HepG2 (cell line): Measurements from ENCODE around the gene SNRNP27. TPM values are rescaled to one million over a fixed set of nuclear protein-coding genes. Genes with fewer than 3 reads are reported as not detected.

Experiments used
- ARNT ChIP-seq: fragments of 450-650 bp; IDR thresholded peaks from 2 replicates; pipeline ENCODE4 v1.6.1; 2017
- CHD4 ChIP-seq: fragments of 200-600 bp; sonication (generic); IDR thresholded peaks from 2 replicates; pipeline ENCODE4 v1.7.0; 2017; ENCODE audit warnings: mild to moderate bottlenecking, low read length, borderline replicate concordance
- DMTF1 ChIP-seq: sonication (generic); formaldehyde crosslinking; IDR thresholded peaks from 2 replicates; pipeline ENCODE4 v1.4.0; 2020; ENCODE audit warnings: mild to moderate bottlenecking, missing genetic modification reagents
- E2F2 ChIP-seq: sonication (generic); formaldehyde crosslinking; IDR thresholded peaks from 2 replicates; pipeline ENCODE4 v1.4.0; 2020; ENCODE audit warnings: missing genetic modification reagents, borderline replicate concordance
- FOSL2 ChIP-seq: sonication (generic); formaldehyde crosslinking; IDR thresholded peaks from 2 replicates; pipeline ENCODE4 v1.4.0; 2020; ENCODE audit warnings: missing genetic modification reagents
- FOXA1 ChIP-seq, 2 experiments: fragments of 450-650 bp in 1 of 2; sonication (generic) in 1 of 2; formaldehyde crosslinking in 1 of 2; IDR thresholded peaks; 2 replicates each; pipeline versions ENCODE4 v1.4.0 to v1.6.1; 2016 to 2020; ENCODE audit warnings: missing genetic modification reagents in 1 of 2
- JUND ChIP-seq: sonication (generic); formaldehyde crosslinking; IDR thresholded peaks from 2 replicates; pipeline ENCODE4 v1.8.0; 2022; ENCODE audit warnings: mild to moderate bottlenecking, missing genetic modification reagents
- MTF2 ChIP-seq: sonication (generic); formaldehyde crosslinking; IDR thresholded peaks from 2 replicates; pipeline ENCODE4 v1.5.0; 2020; ENCODE audit warnings: missing genetic modification reagents, borderline replicate concordance
- RORA ChIP-seq: sonication (generic); formaldehyde crosslinking; IDR thresholded peaks from 2 replicates; pipeline ENCODE4 v1.5.0; 2020; ENCODE audit warnings: mild to moderate bottlenecking, missing genetic modification reagents, moderate library complexity
- SIX4 ChIP-seq: sonication (generic); formaldehyde crosslinking; IDR thresholded peaks from 2 replicates; pipeline ENCODE4 v1.4.0; 2020; ENCODE audit warnings: missing genetic modification reagents
- ZNF558 ChIP-seq: sonication (generic); formaldehyde crosslinking; IDR thresholded peaks from 2 replicates; pipeline ENCODE4 v1.9.0; 2022; ENCODE audit warnings: mild to moderate bottlenecking, missing genetic modification reagents, borderline replicate concordance
- ZNF572 ChIP-seq: sonication (generic); formaldehyde crosslinking; IDR thresholded peaks from 2 replicates; pipeline ENCODE4 v1.5.1; 2020; ENCODE audit warnings: mild to moderate bottlenecking, missing genetic modification reagents
- ZNF607 ChIP-seq: sonication (generic); formaldehyde crosslinking; IDR thresholded peaks from 2 replicates; pipeline ENCODE4 v1.5.1; 2020; ENCODE audit warnings: missing genetic modification reagents, mild to moderate bottlenecking, borderline replicate concordance
- ZNF616 ChIP-seq: sonication (generic); formaldehyde crosslinking; IDR thresholded peaks from 2 replicates; pipeline ENCODE4 v1.5.0; 2020; ENCODE audit warnings: low read depth, mild to moderate bottlenecking, missing genetic modification reagents
- ZNF644 ChIP-seq: IDR thresholded peaks from 2 replicates; pipeline ENCODE4 v1.6.1; 2016; ENCODE audit warnings: low read depth
- ZNF670 ChIP-seq: sonication (generic); formaldehyde crosslinking; IDR thresholded peaks from 2 replicates; pipeline ENCODE4 v1.8.0; 2022; ENCODE audit warnings: mild to moderate bottlenecking, missing genetic modification reagents, borderline replicate concordance
- ZNF703 ChIP-seq: sonication (generic); formaldehyde crosslinking; IDR thresholded peaks from 2 replicates; pipeline ENCODE4 v1.5.1; 2020; ENCODE audit warnings: missing genetic modification reagents, mild to moderate bottlenecking, moderate library complexity, borderline replicate concordance
- polyA plus RNA-seq, 8 experiments: library from polyadenylated mRNA; depleted of rRNA in 3 of 8; stranded (reverse) in 7 of 8; unstranded in 1 of 8; fragments of >200 nt; fragmentation: Illumina TruSeq in 4 of 8; extraction: Trizol in 4 of 8; gene quantifications; 2 replicates each; pipeline versions ENCODE4 v1.2.1 to v1.2.3, GENCODE V29; 2011 to 2016; ENCODE audit warnings: low read depth in 4 of 8, missing spikeins in 1 of 8, mixed read lengths in 1 of 8; ENCODE audit not compliant: insufficient read depth in 1 of 8
- total RNA-seq, 5 experiments: library from RNA; depleted of rRNA; stranded (reverse); fragments of >200 nt; fragmentation: Illumina TruSeq; extraction: Trizol; gene quantifications; 2 replicates each; pipeline ENCODE4 v1.2.3, GENCODE V29; 2016; ENCODE audit warnings: low read depth in 1 of 5
- TF ChIP-seq, protein P1 (sequence below): fragments of 450-650 bp; IDR thresholded peaks from 2 replicates; pipeline ENCODE4 v1.6.1; 2016
- TF ChIP-seq, protein P2 (sequence below): sonication (generic); formaldehyde crosslinking; IDR thresholded peaks from 2 replicates; pipeline ENCODE4 v1.4.0; 2020; ENCODE audit warnings: mild to moderate bottlenecking, missing genetic modification reagents
- TF ChIP-seq, protein P3 (sequence below): sonication (generic); formaldehyde crosslinking; IDR thresholded peaks from 2 replicates; pipeline ENCODE4 v1.5.0; 2020; ENCODE audit warnings: missing genetic modification reagents
- TF ChIP-seq, protein P4 (sequence below), 2 experiments: fragments of 450-650 bp in 1 of 2; sonication (generic) in 1 of 2; formaldehyde crosslinking; IDR thresholded peaks; 2 replicates each; pipeline versions ENCODE4 v1.5.0 to v1.8.0; 2020 to 2022; ENCODE audit warnings: mild to moderate bottlenecking in 1 of 2, missing genetic modification reagents in 1 of 2

Gene SNRNP27
- total and polyA plus RNA-seq, 2 of the 13 experiments (the other 11 are each of a cell fraction or from before 2014, with no cell fraction given): 49.8 to 54.6 TPM

DNA sequence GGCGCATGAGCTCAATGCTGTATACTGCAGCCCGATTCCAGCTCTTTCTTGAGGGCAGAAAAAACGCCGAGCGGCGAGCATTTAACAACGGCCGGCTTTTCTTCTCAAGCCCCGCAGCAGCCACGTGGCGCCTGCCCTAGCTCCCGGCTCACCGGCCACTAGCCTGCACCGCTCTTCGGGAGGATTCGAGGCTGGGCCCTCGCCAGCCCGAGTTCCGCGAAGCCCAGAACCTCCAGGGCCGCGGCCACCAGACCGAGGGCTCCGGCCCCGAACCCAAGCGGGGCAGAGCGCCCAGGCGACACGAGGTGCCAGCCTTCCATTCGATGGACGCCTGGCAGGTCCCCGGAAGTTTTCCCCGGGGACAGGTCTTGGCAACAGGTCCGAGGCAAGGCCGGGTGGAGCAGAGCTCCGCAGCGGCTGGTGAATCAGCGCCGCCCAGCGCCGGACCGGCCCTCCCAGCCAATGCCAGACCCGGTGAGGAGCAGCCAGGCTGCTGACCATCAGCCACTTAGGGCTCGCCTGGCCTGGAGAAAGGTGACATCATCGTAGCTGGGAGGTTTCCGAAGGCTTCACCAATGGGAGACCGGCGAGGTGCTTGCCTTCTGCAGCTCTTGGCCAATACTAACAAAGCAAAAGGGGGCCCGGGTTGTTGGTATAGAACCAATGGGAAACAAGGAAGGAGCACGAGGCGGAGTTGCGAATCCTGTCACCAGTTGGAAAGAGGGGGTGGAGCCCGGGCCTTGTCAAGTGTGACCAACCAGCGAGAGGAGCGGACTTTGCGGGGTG, 20.6 kb downstream of the SNRNP27 start (continued):
- TF ChIP-seq E2F2 (CRISPR knock-in tag) (peak; percentile 26; the same call in 1 of the 2 replicates), FOXA1 (IDR thresholded peaks at IDR 0.05) (no peak), FOXA1 (CRISPR knock-in tag; IDR thresholded peaks at IDR 0.05) (no peak), DMTF1 (peak; percentile 91; the same call in 1 of the 2 replicates), SIX4 (CRISPR knock-in tag) (peak; percentile 48; the same call in 1 of the 2 replicates), MTF2 (no peak; the same call in 1 of the 2 replicates), ZNF703 (CRISPR knock-in tag) (peak; percentile 93; the same call in 1 of the 2 replicates), ZNF670 (peak; percentile 93; the same call in 1 of the 2 replicates), ZNF607 (peak; percentile 95), ZNF572 (CRISPR knock-in tag) (peak; percentile 98; the same call in 1 of the 2 replicates), ZNF558 (CRISPR knock-in tag) (peak; percentile 66; the same call in 1 of the 2 replicates), FOSL2 (CRISPR knock-in tag) (peak; percentile 89), RORA (CRISPR knock-in tag) (no peak), CHD4 (no peak), ARNT (no peak), JUND (CRISPR knock-in tag) (0 out of 2 replicates have a peak, but pooled peaks have one; percentile 61), ZNF616 (peak; percentile 84), ZNF644 (CRISPR knock-in tag) (0 out of 2 replicates have a peak, but pooled peaks have one; percentile 9)
- TF ChIP-seq, protein P1, sequence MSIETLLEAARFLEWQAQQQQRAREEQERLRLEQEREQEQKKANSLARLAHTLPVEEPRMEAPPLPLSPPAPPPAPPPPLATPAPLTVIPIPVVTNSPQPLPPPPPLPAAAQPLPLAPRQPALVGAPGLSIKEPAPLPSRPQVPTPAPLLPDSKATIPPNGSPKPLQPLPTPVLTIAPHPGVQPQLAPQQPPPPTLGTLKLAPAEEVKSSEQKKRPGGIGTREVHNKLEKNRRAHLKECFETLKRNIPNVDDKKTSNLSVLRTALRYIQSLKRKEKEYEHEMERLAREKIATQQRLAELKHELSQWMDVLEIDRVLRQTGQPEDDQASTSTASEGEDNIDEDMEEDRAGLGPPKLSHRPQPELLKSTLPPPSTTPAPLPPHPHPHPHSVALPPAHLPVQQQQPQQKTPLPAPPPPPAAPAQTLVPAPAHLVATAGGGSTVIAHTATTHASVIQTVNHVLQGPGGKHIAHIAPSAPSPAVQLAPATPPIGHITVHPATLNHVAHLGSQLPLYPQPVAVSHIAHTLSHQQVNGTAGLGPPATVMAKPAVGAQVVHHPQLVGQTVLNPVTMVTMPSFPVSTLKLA: peak; percentile 92
- TF ChIP-seq, protein P2, sequence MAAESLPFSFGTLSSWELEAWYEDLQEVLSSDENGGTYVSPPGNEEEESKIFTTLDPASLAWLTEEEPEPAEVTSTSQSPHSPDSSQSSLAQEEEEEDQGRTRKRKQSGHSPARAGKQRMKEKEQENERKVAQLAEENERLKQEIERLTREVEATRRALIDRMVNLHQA: no peak
- TF ChIP-seq, protein P3, sequence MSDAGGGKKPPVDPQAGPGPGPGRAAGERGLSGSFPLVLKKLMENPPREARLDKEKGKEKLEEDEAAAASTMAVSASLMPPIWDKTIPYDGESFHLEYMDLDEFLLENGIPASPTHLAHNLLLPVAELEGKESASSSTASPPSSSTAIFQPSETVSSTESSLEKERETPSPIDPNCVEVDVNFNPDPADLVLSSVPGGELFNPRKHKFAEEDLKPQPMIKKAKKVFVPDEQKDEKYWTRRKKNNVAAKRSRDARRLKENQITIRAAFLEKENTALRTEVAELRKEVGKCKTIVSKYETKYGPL: peak; percentile 38; the same call in 1 of the 2 replicates
- TF ChIP-seq, protein P4, sequence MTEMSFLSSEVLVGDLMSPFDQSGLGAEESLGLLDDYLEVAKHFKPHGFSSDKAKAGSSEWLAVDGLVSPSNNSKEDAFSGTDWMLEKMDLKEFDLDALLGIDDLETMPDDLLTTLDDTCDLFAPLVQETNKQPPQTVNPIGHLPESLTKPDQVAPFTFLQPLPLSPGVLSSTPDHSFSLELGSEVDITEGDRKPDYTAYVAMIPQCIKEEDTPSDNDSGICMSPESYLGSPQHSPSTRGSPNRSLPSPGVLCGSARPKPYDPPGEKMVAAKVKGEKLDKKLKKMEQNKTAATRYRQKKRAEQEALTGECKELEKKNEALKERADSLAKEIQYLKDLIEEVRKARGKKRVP (CRISPR knock-in tag; IDR thresholded peaks at IDR 0.05): peak in 1 of 2 experiments; percentile 88; a peak in 2 of 4 replicates
